Thoracic aorta endothelial cell (primary cell): ENCODE data around the gene FUBP3. TPM values are rescaled to one million over a fixed set of nuclear protein-coding genes. Genes with fewer than 3 reads are reported as not detected.

Source experiments
- small RNA-seq: library from RNA; depleted of rRNA; stranded (forward); fragments of <200 nt; gene quantifications from one replicate; pipeline ENCODE3, GENCODE V24; 2012
- total RNA-seq: library from RNA; depleted of rRNA; stranded (reverse); fragments of >200 nt; gene quantifications from 2 replicates; pipeline ENCODE4 v1.2.3, GENCODE V29; 2012

Gene FUBP3, protein sequence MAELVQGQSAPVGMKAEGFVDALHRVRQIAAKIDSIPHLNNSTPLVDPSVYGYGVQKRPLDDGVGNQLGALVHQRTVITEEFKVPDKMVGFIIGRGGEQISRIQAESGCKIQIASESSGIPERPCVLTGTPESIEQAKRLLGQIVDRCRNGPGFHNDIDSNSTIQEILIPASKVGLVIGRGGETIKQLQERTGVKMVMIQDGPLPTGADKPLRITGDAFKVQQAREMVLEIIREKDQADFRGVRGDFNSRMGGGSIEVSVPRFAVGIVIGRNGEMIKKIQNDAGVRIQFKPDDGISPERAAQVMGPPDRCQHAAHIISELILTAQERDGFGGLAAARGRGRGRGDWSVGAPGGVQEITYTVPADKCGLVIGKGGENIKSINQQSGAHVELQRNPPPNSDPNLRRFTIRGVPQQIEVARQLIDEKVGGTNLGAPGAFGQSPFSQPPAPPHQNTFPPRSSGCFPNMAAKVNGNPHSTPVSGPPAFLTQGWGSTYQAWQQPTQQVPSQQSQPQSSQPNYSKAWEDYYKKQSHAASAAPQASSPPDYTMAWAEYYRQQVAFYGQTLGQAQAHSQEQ
- 40.3 and 46.7 TPM in 2 replicates for total RNA-seq

DNA sequence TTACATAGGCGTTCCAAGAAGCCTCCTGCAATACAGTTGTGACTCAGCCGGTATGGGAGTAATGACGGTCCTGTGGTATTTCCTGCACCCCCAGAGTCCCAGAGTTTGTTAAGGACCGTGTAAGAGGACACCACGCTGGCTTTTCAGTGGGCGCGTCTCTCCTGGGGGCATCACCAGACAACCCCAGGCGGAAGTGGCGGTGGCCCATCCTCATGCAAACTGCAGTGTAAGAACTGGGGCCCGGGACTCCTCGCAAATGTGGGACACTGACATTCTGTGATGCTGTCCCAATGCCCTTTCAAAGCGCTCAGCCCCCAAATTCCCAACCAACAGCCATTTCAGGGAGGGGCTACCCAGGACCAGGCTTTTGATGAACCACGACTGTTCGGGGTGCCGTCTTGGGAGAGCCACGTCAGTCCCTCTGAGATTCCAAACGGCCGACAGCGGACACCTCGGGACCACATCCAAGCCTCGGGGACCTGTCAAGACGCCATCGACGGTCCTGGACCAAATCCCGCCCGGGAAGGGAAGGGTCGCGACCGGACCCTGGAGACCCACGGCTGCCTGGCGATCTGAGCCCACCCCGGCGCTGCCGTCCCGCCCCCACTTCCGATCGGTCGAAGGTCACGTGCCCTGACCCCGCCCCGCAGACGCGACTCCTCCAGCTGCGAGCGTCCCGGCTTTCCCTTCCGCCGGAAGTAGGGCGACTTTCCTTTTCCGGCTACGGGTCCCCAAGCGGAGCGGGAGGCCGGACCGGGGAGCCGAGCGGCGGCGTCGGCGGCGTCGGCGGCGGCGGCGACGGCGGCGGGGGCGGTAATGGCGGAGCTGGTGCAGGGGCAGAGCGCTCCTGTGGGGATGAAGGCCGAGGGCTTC lies at the start of gene FUBP3:
Gene FUBP3 (plus strand): TSS at position 713 of the 873 bp plus-strand sequence. CDS start 104 bp downstream, at position 817.

DNA sequence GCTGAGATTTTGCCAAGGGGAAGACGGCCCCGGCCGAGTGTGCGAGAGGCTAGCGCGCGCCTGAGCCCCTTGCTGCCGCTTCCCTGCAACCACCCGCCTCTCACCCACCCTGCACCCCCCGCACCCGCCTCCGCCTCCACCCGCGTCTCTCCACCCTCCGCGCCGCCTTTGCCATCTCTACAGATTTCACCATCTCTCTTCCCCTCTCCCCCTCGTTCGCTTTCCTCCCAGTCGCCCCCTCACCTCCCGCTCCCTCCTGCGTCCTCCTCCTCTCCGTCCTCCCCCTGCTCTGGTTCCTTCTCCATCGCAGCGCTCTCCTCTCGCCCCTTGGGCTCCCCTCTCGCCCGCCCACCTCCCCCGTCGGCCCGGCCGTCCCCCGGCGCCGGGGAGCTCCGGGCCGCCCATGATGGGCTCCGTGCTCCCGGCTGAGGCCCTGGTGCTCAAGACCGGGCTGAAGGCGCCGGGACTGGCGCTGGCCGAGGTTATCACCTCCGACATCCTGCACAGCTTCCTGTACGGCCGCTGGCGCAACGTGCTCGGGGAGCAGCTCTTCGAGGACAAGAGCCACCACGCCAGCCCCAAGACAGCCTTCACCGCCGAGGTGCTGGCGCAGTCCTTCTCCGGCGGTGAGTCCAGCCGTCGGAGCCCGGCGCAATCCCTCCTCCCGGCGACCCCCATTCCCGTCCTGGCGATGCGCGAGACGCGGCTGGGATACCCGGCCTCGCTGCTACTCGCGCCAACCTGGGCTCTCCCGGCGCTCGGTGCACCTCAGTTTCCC lies 85.1 kb downstream of the FUBP3 start, which contains the start of gene PRDM12:
Gene PRDM12 (plus strand): TSS at position 344 of the 778 bp plus-strand sequence. CDS start 60 bp downstream, at position 404.

Small RNA genes lying within 50 kb of the gene (small RNA-seq; reads per million reads assigned to genes)
- not detected for gene MIR6856

Other genes starting within 250 kb of the FUBP3 start
- 2.7 and 4.7 TPM in 2 replicates for gene ASS1, start 134.6 kb upstream of the FUBP3 start, total RNA-seq
- gene PRDM12, start 85.0 kb downstream of the FUBP3 start, total RNA-seq, result 0.14 TPM in 1 of 2 replicates, not detected in the other
- gene EXOSC2, start 114.2 kb downstream of the FUBP3 start, total RNA-seq, result 49.1 and 54.1 TPM in 2 replicates